NCI-H82 (cell line): ENCODE measurements around the gene SIK3.

ENCODE experiments used
- DNase-seq: peaks from one replicate; lab custom pipeline; 2025; lab: John Stamatoyannopoulos, UW

Gene SIK3

GRCh38 chr11:117009905-117010605 is 88.2 kb downstream of the SIK3 start:
- no peak for DNase-seq

DNA sequence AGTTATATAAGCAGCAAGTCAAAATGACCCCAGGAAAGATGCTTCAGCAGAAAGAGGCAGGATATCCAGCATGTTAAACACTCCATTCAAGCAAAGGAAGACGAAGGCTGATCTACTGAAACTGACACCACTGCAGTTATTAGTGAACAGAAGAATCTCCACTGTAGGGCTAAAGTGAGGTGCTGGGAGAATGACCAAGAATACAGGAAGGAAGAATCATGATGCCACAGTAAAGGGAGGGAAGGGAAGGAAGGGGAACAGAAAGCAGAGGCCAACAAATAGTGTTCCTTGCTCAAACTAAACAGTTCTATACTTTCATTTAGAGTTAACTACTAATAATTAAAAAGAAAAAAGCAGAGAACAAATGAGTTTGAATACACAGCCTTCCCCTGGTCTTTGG is 92.5 kb downstream of the SIK3 start:
- no peak for DNase-seq

GRCh38 chr11:117002639-117003299 is 95.5 kb downstream of the SIK3 start:
- no peak for DNase-seq

DNA sequence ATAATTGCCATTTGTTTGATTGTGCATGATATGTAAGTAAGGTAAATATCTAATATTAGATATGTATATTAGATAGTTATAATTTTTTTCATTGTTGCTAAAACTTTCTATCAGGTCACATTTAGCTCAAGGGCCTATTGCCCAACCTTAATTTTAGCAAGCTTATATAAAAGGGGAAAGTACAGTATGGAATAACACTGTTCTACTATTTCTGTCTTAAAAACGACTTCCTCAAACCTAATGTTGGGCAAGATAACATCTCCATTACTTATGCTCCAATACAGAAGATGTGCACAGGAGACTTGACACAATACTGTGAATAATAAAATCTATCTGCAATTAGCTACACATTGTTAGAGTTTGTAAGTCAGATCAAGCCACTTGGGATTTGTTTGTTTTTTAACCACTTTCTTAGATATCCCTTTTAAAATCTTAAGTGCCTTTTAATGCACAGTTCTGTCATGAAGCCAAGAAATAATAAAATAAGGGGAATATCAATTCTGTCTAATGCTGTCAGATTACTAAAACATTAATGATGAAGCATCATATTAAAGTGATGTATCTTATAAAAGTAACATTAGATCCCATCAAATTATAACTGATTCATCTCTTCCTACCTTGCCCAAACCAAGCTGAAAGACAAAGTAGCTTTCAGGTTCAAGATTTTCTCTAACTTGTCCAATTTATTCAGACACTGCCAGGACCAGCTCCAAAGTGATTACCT is 98.1 kb downstream of the SIK3 start:
- no peak for DNase-seq

GRCh38 chr11:116997071-116997470 is 101.2 kb downstream of the SIK3 start:
- no peak for DNase-seq

DNA sequence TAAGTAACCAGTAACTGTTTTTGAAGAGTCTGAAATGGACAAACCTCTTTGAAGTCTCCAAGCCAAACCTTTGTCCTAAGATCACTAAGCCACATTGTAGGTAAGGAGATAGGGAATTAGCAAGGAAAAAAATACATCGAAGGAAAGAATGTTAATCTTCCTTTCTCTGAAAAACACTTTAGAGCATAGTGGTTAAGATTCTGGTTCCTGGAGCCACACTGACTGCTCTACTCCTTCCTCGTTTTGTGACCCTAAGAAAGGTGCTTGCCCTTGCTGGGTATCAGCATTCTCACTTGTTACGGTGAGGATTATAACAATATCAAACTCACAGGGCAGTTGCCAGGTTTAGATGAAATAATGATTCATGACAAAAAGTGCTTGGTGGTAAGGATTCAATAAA is 104.0 kb downstream of the SIK3 start:
- DNase-seq: no peak

DNA sequence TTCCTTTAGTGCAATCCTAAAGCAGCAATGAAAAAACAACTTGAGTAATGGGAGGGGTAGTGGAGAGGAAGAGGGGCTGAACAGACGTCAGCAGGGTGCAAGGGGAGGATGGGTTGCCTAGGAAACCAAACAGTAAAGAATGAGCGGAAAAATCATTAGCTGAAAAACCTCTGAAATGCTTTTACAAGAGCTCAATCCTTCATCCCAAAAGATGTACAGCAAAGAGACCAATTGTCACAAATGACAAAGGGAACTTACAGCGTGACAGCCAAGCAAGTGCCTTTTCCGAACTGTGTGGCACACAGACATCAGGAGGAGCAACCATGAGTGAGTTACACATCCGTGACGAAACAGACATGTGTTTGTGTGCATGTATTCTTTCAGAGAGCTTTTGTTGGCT is 104.6 kb downstream of the SIK3 start:
- DNase-seq: peak; percentile 23

DNA sequence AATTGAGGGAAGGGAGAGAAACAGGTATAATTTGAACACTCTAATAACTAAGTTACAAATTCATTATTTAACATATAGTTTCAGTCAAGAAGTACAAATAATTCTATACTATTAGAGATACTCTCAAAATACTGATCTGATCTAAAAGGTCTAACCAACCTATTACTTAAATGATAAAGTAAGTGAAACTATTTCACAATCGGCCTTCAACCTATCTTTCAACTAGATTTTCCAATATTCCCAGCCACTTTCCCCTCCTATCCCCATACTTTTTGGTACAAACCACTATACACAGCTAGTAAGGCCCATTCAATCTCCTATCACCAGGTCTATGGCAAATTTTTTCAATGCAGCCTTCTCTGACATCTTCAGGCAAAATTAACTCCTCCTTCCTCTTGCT is 106.7 kb downstream of the SIK3 start:
- DNase-seq: no peak

- DNase-seq: peak; percentile 27
Observed at GRCh38 chr11:116990811-116991210, 107.4 kb downstream of the SIK3 start.

DNA sequence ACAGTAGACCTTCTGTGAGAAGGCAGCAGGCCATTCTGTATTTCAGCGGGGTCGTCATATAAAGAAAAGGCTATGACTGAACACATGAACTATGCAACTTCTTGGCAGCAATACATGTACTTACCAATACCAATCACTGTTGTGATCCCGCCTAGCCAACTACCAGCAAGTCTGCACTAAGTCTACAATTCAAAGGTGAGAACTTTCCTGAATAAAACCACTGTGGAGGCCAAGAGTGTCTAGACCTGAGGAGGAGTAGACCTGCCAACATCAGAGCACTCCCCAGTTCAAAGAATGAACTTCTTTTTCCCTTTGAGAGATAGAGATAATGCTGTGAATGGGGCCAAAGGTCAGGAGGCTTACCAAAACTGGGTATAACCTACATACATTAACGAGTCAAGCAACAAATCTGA is 108.2 kb downstream of the SIK3 start:
- no peak for DNase-seq

DNA sequence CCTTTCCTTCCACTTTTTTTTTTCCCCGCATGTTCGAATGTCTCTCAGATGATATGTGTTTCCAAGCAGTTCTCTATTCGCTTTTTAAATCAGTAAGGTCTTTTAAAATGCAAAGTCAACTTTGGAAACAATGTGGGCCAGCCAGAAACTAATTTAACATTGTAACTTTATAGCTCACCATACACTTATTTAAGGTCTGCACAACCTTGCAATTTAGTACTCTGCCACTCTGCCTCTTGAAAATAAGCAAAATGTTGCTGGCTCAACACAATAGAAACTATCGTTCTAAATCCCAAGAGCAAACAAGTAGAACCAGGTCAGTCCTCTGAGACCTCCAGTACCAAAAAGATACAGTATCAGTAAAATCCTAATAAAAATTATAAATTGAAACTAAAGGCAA is 109.0 kb downstream of the SIK3 start:
- no peak for DNase-seq

- DNase-seq: no peak
Observed at GRCh38 chr11:116986521-116987105, 111.6 kb downstream of the SIK3 start.

DNA sequence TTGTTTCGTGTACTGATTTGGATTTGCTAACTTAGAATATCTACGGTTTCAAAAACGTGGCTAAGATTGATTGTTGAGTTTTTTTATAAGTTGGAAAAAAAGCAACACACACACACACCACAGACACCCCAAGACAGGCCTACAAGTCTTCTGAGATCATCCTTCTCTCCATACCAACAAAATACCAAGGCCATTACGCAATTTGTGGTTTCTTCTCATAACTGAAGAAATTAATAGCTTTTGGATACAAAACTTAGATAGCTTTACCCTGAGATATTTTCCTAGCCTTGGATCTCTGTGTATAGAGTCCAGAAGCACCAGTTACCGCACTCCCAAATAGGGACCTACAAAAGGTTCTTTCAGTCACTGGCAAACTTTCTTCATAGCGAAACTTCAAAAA is 113.6 kb downstream of the SIK3 start:
- no peak for DNase-seq

DNA sequence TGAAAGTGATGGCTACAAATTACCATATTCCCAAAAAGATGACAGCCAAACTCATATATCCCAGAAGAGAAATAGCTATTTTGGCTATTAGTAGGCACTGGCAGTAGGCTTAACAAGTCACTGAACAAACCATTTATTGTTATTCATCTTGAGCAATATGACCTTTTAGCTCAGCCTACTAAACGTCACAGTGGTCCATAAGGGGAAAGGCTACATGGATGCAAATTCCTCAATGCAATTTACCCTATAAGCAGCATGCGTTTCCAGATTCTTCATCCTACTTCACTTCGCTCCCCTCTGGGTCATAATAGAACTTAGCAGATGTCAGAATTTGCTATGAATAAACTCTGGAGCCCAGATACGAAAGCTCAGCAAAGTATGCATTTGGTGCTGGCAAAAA is 114.0 kb downstream of the SIK3 start:
- no peak for DNase-seq

- DNase-seq: no peak
Observed at GRCh38 chr11:116981266-116981885, 116.9 kb downstream of the SIK3 start.

DNA sequence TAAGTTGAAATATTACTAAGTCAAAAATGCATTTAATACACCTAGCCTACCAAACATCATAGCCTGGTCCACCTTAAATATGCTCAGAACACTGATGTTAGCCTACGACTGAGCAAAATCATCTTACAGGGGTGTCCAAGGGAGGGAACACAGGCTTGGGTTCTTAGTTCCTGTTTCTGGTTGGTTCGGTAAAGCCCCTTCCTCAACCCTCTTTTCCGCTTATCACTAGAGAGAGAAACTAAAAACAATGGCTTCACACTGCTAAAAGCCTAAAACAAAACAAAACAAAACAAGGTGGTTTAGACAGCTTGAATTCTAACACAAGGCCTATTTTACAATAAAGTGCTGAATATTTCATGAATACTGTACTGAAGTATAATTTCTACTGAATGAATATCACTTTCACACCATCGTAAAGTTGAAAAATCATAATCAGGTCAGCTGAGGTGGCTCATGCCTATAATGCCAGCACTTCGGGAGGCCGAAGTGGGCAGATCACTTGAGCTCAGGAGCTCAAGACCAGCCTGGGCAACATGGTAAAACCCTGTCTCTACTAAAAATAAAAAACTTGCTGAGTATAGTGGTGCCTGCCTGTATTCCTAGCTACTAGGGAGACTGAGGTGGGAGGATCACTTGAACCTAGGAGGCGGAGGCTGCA is 118.0 kb downstream of the SIK3 start:
- no peak for DNase-seq

- DNase-seq: no peak
Observed at GRCh38 chr11:116976941-116977570, 121.2 kb downstream of the SIK3 start.

GRCh38 chr11:116975661-116976060 is 122.6 kb downstream of the SIK3 start:
- DNase-seq: no peak

DNA sequence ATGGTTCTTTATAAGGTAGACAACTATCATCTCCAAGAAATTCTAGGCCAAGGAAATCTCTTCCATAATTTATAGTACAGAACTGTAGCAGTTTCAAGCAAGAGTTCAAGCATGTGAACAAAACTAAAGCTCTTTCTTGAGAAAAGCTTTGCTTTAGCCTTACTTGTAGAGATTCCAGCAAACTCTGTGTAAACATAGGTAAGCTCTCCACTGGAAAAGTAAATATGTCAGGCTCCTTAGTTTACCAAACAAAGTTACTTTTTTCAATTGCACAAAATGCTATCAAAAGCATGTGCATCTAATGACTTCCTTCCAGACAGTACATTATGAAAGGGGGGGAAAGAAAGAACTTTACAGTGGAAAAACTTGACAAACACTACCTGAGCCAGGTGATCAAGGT is 125.0 kb downstream of the SIK3 start:
- DNase-seq: no peak

DNA sequence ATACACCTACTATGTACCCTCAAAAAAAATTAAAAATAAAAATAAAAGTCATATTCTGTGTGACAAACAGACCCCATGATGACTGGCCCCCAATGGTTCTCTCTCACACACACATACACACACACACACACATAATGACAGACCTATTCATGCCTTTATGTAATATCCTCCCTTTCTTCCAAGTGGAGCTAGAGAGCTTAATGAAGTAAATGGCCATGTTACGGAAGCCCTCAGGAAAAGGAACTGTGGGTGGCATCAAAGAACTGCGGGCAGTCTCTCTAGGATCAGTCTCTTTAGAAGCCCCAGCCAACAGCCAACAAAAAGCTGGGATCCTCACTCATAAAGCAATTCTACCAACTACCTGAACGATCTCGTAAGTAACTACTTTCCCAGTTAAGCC is 125.5 kb downstream of the SIK3 start:
- DNase-seq: peak; percentile 9
